MM.1S (cell line): Measurements from ENCODE around the gene HECTD2.

Source experiments
- EZH2phosphoT487 ChIP-seq: fragments of 300-600 bp; sonication (generic); IDR thresholded peaks from 2 replicates; pipeline ENCODE4 v1.6.1; 2018; ENCODE audit warnings: antibody characterized with exemption, low read length
- TF ChIP-seq, protein P1 (sequence below): fragments of 300-600 bp; sonication (generic); IDR thresholded peaks from 2 replicates; pipeline ENCODE4 v1.5.1; 2016; ENCODE audit warnings: antibody characterized with exemption, low read length, mixed read lengths

DNA sequence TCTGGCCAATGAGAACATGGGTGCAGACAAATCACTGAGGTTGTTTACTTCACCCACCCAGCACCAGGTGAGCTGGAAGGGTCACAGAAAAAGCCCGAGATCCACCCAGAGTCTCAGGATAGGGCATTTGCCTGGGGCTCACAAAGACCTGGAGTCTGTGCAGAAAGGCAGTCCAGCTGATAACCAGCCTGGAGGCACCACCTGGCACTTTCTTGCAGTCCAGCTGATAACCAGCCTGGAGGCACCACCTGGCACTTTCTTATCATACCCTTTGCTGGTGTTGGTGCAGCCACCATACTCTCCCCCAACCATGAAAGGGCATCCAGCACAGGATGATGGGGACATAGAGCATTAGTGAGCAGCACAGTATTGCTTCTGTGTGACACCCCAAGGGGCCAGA, 118.6 kb downstream of the HECTD2 start:
- TF ChIP-seq, protein P1, sequence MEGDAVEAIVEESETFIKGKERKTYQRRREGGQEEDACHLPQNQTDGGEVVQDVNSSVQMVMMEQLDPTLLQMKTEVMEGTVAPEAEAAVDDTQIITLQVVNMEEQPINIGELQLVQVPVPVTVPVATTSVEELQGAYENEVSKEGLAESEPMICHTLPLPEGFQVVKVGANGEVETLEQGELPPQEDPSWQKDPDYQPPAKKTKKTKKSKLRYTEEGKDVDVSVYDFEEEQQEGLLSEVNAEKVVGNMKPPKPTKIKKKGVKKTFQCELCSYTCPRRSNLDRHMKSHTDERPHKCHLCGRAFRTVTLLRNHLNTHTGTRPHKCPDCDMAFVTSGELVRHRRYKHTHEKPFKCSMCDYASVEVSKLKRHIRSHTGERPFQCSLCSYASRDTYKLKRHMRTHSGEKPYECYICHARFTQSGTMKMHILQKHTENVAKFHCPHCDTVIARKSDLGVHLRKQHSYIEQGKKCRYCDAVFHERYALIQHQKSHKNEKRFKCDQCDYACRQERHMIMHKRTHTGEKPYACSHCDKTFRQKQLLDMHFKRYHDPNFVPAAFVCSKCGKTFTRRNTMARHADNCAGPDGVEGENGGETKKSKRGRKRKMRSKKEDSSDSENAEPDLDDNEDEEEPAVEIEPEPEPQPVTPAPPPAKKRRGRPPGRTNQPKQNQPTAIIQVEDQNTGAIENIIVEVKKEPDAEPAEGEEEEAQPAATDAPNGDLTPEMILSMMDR = no peak
- TF ChIP-seq EZH2phosphoT487 = no peak
